HG03439 (cell line): ENCODE data around the gene BRIP1.
"Not testable (repeated sequence)": the region's sequence is repeated elsewhere in the genome, so short reads cannot be mapped to it uniquely, and the experiment has no call there.

Source experiments
- ATAC-seq: cut with Tn5 transposase; IDR thresholded peaks from one replicate; pipeline ENCODE4 v1.9.1; 2021; ENCODE audit warnings: mild to moderate bottlenecking, moderate library complexity; ENCODE audit not compliant: unreplicated experiment

The BRIP1 gene

GRCh38 chr17:61862975-61863800 is at the start of gene BRIP1:
BRIP1 (minus strand) TSS chr17:61863528; CDS start chr17:61861539, 1,989 bp downstream.
- peak; percentile 89 for ATAC-seq

DNA sequence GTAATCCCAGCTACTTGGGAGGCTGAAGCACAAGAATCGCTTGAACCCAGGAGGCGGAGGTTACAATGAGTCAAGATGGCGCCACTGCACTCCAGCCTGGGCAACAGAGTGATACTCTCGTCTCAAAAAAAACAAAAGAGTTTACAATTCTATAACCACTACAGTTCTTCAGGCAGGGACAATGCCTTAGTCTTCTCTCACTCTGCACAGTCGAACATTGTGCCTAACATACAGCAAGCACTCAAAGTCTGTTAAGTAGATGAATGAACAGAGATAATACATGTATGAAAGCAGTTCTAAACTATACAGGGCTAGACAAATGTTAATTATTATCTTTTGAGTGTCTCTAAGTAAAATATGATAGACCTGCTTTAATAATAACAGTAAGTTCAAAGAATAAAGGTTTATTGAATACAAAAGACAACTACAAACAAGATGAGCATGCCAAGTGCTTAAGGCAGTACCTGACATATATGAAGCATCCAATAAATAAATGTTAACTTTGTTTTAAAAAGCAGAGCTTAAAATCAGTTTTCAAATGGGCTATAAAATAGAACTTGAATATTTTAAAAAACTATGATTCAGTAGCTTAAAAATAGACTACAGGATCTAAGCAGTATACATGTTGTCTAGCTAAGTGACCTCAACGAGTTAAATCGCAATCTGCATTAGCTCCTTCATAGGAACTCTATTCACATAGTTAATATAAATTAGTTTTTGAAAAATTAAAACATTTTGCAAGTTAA is 45.1 kb upstream of the BRIP1 start:
- no peak for ATAC-seq

GRCh38 chr17:61907361-61907760 is 44.0 kb upstream of the BRIP1 start:
- no peak for ATAC-seq

DNA sequence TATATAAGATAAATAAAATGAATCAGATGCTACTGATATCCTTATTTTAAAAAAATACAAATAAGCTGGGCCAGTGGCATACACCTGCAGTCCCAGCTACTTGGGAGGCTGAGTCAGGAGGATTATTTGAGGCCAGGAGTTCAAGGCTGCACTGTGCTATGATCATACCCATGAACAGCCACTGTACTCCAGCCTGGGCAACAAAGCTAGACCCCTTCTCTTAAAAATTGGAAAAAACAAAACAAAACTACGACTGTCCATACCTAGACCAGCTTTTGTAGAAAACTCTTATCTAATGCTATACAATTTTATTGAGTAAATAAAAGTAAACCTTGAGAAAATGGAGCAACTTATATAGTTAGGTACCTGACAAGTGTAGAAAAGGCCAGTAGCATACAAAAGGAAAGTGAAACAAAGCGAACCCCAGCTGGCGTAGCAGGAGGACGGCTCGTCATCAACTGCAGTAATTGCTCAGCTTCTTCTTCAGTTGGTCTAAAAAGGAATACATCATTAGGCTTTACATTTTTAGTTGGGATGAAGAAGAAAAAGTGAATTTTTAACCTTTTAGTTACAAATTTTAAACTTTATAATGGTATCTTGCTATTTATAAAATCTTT is 40.9 kb upstream of the BRIP1 start:
- ATAC-seq = peak; percentile 93

DNA sequence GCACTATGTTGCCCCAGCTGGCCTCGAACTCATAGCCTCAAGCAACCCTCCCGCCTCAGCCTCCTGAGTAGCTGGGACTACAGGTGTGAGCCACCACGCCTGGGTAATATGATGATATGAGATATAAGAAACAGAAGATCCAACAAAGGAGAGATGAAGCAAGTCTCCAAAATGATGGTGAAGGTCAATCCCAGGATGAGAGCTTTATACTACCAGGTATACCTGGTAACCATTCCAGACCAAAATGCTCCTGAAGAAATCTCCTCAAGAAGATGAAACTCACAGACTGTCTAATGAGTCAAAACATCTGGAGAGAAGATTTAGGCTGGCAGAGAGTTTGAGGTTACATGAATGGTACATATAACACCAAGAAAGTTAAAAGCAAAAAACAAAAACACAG is 39.9 kb upstream of the BRIP1 start:
- ATAC-seq = no peak

DNA sequence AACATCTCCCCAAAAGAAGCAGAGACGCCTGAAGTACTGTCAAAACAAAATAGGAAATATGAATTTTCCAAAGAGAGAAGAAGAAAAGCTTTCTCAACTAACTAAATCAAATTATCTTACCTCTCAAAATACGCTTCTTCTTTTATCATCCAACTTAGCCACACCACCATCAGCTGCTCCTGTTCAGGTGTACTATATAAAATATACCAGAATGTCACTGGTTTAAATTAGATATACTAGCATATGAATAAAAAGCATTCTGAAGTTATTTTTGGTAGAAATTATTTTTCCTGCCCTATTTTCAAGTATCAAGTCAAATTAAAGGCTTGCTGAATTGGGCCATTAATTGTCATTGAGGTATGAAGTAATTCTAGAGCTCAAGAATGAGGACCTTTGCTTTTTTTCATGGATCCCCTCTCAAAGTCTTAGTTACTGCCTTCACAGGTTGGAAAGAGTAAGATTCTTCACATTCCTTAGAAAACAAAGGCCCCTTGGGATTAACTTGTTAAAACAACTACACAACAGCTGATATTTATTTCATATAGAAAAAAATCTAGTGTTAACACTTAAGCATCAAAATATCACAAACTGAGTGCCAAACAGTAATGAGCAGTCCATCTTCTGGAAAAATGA is 34.3 kb upstream of the BRIP1 start:
- no peak for ATAC-seq

DNA sequence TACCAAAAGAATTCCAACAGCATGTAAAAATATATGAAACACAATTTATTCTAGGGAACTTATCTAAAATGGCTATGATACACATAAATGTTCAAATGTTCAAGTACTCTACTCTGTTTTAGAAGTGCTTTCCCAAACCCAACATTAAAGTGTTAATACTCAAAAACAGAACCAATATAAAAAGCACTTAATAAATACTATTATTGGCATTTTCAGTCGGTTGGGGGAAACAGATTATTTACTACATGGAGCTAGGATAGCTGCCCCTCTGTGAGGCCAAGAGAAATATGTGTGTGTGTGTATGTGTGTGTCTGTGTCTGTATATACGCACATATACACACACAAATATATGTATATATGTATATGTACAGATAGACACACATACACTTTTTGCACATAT is 32.1 kb upstream of the BRIP1 start:
- no peak for ATAC-seq

DNA sequence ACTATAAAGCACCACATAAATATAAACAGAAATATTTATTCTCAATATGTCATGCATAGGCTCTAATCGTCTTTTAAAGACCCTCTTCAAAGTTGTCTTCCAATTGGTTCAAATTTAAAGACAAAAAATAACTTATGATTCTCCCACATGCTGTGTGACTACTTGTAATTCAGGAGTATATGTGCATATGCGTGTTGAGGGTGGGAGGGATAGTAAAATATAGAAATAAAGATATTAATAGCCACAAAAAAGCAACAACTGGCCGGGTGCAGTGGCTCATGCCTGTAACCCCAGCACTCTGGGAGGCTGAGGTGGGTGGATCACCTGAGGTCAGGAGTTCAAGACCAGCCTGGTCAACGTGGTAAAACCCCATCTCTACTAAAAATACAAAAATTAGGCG is 31.0 kb upstream of the BRIP1 start:
- not testable (repeated sequence) for ATAC-seq

- not testable (repeated sequence) for ATAC-seq
Observed at GRCh38 chr17:61887733-61888132, 24.4 kb upstream of the BRIP1 start.

GRCh38 chr17:61885865-61886264 is 22.5 kb upstream of the BRIP1 start:
- not testable (repeated sequence) for ATAC-seq

DNA sequence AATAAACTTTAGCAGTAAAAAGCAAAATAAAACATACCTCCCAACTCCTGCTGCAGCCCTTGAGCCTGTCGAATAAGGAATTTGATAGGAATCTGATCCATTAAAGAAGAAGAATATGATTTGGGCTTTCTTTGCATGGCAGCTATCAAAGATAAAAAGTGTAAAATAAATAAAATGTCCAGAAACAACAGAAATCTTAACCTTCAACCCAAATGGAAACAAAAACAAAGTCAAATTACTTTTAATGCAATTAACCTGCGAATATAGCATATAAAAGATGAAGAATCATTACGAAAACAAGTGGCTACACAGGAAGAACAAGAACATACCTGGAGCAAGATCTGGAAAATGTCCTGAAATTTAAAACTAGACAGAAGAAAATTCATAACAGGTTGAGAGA is 21.5 kb upstream of the BRIP1 start:
- ATAC-seq = no peak

GRCh38 chr17:61880589-61881102 is 17.3 kb upstream of the BRIP1 start:
- no peak for ATAC-seq

DNA sequence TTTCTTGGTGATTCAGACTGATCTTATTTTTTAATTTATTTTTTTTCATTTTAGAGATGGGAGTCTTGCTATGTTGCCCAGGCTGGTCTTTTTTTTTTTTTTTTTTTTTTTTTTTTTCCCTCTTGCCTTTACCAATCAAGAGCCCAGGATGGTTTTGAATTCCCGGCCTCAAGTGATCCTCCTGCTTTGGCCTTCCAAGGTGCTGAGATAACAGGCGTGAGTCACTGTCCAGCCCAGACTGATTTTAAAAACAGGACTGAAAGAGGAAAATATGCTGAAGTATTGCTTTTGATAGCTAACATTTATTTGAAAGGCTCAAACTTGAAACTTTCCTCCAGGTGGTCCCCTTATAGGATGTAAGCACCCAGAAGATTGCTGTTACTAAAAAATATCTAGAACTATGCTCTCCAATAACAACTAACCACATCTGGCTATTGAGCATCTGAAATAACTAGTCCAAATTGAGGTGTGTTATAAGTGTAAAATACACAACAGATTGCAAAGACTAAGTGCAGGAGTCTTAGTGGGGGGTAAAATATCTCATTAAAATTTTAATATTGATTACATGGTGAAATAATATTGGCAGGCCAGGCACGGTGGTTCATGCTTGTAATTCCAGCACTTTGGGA is 15.8 kb upstream of the BRIP1 start:
- ATAC-seq = no peak

DNA sequence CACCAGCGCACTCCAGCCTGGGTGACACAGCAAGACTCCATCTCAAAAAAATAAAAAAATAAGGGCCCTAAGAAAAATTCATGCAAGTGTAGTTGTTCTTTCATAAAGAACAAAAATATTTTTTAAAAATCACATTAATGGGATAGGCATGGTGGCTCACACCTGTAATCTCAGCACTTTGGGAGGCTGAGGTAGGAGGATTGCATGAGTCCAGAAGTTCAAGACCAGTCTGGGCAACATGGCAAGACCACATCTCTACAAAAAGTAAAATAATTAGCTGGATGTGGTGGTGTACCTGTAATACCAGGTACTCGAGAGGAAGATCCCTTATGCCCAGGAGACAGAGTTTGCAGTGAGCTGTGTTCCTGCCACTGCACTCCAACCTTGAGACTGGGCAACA is 15.2 kb upstream of the BRIP1 start:
- no peak for ATAC-seq

DNA sequence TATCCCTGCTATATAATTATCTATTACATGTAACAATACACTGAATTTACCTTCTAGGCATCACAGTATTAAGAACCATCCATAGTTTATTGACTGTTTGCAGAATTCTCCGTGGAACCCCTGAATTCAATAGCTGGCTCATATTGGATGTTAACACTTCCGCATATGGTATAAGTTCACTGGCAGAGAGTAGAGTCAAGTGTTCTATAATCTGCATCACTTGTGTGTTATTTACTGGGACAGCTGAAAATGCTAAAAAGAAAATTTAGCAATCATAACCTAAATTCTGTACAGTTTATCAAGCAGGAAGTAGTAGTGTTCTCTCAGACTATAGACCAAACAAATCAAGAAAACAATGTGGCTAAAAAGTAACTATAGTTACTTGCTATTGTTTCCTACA is 14.5 kb upstream of the BRIP1 start:
- ATAC-seq = no peak

DNA sequence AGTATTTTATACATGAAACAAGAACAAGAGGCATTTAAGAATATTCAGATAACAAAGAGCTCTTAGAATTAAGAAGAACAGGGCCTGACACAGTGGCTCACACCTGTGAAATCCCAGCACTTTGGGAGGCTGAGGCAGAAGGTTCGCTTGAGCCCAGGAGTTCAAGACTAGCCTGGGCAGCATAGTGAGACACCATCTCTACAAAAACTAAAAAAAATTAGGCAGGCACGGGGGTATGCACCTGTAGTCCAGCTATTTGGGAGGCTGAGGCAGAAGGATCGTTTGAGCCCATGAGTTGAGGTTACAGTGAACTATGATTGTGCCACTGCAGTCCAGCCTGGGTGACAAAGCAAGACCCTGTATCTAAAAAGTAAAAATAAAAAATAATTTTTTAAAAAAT is 12.5 kb upstream of the BRIP1 start:
- ATAC-seq = no peak

DNA sequence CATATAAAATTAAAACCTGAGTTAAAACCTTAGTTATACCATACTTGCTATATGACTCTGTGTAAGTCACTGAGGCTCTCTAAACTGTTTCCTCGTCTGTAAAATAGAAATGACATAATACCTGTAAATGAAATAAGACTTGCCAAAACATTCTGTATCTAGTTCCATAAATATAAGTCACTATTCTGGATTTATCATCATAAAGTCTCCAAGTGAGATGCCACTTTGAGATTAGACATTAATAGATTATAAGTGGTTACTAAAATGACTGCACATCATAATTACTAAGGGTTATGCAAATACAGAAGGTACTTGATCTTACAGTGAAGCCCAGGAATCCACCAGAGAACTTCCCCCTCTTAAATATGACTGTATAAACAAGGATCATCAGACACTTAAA is 12.0 kb upstream of the BRIP1 start:
- ATAC-seq = no peak

GRCh38 chr17:61874075-61874474 is 10.7 kb upstream of the BRIP1 start:
- ATAC-seq = no peak

DNA sequence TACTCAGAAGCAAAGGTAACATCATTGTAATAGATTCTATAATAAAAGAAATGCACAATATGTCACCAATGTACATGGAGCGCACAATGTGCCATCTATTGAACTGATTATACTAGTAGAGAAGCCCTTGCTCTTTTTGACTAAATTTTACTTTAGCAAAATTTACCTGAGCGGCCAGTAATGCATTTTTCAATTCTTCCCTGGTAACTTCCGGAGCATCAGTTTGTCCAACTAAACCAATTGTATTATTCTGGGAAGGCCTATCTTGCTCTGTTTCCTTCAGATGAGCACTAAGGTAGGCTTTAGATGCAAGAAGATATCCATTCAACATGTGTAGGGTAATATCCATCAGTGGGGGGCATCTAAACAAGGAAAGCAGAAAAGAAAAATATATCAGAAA is 8.8 kb upstream of the BRIP1 start:
- no peak for ATAC-seq

GRCh38 chr17:61869138-61869537 is 5.8 kb upstream of the BRIP1 start:
- no peak for ATAC-seq

- ATAC-seq = no peak
Observed at GRCh38 chr17:61868074-61868473, 4.7 kb upstream of the BRIP1 start.
